ENCODE measurements around the gene RBM33.

Gene RBM33

GRCh38 chr7:155795951-155796350 lies 151.5 kb downstream of the RBM33 start:
- Mint-ChIP-seq H3K4me1 (no peaks in the 10 kb centered on the region), H3K27me3 (ENCODE audit: low read depth) (peaks cover 68% of the 10 kb centered on the region), H3K9me3 (peaks cover 4% of the 10 kb centered on the region), H3K4me3 (no peak overlapping the region), H3K27ac (no peak overlapping the region), H3K36me3 (ENCODE audit: low read depth) (no peaks in the 10 kb centered on the region)
- TF ChIP-seq CTCF (IDR thresholded peaks at IDR 0.05; ENCODE audit: unreplicated experiment in 3 of 3) = no peak

GRCh38 chr7:155796381-155797261 lies 152.2 kb downstream of the RBM33 start:
- Mint-ChIP-seq H3K4me1 (no peaks in the 10 kb centered on the region), H3K27me3 (ENCODE audit: low read depth) (peaks cover 68% of the 10 kb centered on the region), H3K9me3 (peaks cover 1% of the 10 kb centered on the region), H3K36me3 (ENCODE audit: low read depth) (no peaks in the 10 kb centered on the region), H3K27ac (no peak overlapping the region), H3K4me3 (no peak overlapping the region)
- TF ChIP-seq CTCF (IDR thresholded peaks at IDR 0.05; ENCODE audit: unreplicated experiment in 3 of 3) = peak; percentile 88 to 92 (median 92)

DNA sequence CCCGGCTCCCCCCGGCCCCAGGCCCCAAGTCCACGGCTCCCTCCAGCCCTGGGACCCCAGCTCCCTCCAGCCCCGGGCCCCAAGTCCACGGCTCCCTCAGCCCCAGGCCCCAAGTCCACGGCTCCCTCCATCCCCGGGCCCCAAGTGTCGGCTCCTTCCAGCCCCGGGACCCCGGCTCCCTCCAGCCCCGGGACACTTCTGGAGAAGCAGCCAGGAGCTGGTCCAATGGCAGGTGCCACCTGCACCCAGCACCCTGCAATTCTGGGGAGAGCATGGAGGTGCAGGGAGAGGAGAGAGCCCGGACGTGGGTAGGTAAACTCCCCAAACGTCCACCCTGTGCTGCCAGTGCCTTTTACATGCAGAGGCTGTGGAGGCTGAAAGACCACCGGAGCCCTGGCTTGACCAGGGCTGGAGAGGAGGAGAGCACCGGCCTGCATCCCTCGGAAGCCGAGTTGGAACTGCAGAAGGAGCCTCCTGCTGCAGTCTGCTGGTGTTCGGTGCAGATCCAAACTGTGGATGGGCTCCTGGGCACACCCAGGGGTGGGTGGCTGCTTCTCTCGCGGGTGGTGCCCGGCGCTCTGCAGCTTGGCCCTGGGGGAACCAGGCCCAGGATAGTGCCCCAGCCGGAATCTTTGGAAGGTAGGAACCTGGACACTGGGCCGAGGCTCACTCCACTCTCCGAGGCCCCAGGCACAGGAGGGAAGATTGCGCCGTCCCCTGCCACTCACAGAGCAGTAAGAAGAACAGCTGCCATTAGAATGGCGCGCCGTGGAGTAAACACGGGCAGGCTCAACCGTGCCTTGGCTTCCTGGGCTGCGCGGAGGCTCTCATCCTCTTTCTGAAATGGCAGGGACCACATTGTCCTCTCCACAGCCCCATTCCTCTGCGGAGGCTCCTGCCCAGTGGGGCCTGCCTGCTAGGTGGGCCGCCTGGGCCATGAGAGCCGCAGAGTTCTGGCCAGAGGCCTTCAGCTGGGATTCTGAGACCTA lies 153.1 kb downstream of the RBM33 start:
- Mint-ChIP-seq H3K4me3 (no peak overlapping the region), H3K4me1 (peaks cover 4% of the 10 kb centered on the region), H3K27ac (no peak overlapping the region), H3K9me3 (no peaks in the 10 kb centered on the region), H3K36me3 (ENCODE audit: low read depth) (no peaks in the 10 kb centered on the region), H3K27me3 (ENCODE audit: low read depth) (peaks cover 78% of the 10 kb centered on the region)
- TF ChIP-seq CTCF (IDR thresholded peaks at IDR 0.05; ENCODE audit: unreplicated experiment in 3 of 3) = no peak

- peaks cover 10% of the 10 kb centered on the region for H3K4me1 Mint-ChIP-seq
- no peaks in the 10 kb centered on the region for H3K36me3 Mint-ChIP-seq (ENCODE audit: low read depth)
- no peak overlapping the region for H3K27ac Mint-ChIP-seq
- H3K9me3 Mint-ChIP-seq = no peaks in the 10 kb centered on the region
- no peak for TF ChIP-seq CTCF (IDR thresholded peaks at IDR 0.05; ENCODE audit: unreplicated experiment in 3 of 3)
- peaks cover 87% of the 10 kb centered on the region for H3K27me3 Mint-ChIP-seq (ENCODE audit: low read depth)
- H3K4me3 Mint-ChIP-seq = no peak overlapping the region
These were observed 154.4 kb downstream of the RBM33 start for GRCh38 chr7:155798673-155799439.

DNA sequence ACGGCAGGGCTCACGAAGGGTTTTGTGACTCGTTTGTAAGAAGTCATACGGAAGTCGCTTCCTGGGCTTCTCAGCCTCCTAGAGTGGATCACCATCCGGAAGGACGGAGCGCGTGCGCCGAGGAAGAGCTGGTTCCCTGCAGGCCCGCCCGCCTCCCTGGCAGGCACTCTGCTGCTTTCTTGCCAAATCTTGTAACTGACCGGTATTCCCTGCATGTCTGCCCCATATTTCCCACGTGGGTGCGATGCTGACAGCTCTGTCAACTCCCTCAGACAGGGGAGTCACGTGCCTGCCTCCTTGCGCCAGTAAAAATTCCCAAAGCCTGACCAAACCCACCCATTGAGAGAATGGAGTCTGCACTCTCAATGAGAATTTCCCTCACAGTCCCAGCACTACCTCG lies 155.1 kb downstream of the RBM33 start:
- Mint-ChIP-seq H3K9me3 (no peaks in the 10 kb centered on the region), H3K36me3 (ENCODE audit: low read depth) (no peaks in the 10 kb centered on the region), H3K4me3 (no peak overlapping the region), H3K27me3 (ENCODE audit: low read depth) (peaks cover 89% of the 10 kb centered on the region), H3K4me1 (peaks cover 10% of the 10 kb centered on the region), H3K27ac (no peak overlapping the region)
- TF ChIP-seq CTCF (IDR thresholded peaks at IDR 0.05; ENCODE audit: unreplicated experiment in 3 of 3) = no peak
